HCT116 (cell line): ENCODE results near the gene SLC39A13.

Experiments used
- CTCF ChIP-seq, 3 experiments: fragments of 200-600 bp in 1 of 3; sonication (generic) in 1 of 3; IDR thresholded peaks in 2 of 3; conservative IDR thresholded peaks in 1 of 3; 2 replicates each; pipeline ENCODE4 v1.5.1; 2012 to 2017; ENCODE audit warnings: low read depth in 2 of 3, low read length in 2 of 3, antibody characterized with exemption in 1 of 3, borderline replicate concordance in 1 of 3, control low read depth in 1 of 3, mild to moderate bottlenecking in 1 of 3, mixed read lengths in 1 of 3, mixed run types in 1 of 3, moderate library complexity in 1 of 3; ENCODE audit not compliant: insufficient read depth in 1 of 3
- EZH2 ChIP-seq: fragments of 200-600 bp; sonication (generic); IDR thresholded peaks from 2 replicates; pipeline ENCODE4 v1.6.1; 2017; ENCODE audit warnings: antibody characterized with exemption, mixed run types
- YY1 ChIP-seq: IDR thresholded peaks from 2 replicates; pipeline ENCODE4 v1.6.1; 2011; ENCODE audit warnings: low read length, low read depth, moderate library complexity, mild to moderate bottlenecking; ENCODE audit not compliant: insufficient replicate concordance; ENCODE audit errors: extremely low read depth

- TF ChIP-seq EZH2 (no peak), CTCF (IDR thresholded peaks at IDR 0.05 in 2 of 3, conservative IDR thresholded peaks at IDR 0.05 in 1 of 3; ENCODE audit: borderline replicate concordance in 1 of 3, insufficient read depth in 1 of 3, low read depth in 2 of 3, low read length in 2 of 3) (no peak), YY1 (no peak)
Measured at GRCh38 chr11:47451436-47451835, 43.0 kb downstream of the SLC39A13 start.
